GM21515 (cell line): Measurements from ENCODE around the gene AGO3.

Experiments used
- ATAC-seq: cut with Tn5 transposase; IDR thresholded peaks from one replicate; pipeline ENCODE4 v1.9.1; 2021; ENCODE audit not compliant: unreplicated experiment

AGO3 gene

DNA sequence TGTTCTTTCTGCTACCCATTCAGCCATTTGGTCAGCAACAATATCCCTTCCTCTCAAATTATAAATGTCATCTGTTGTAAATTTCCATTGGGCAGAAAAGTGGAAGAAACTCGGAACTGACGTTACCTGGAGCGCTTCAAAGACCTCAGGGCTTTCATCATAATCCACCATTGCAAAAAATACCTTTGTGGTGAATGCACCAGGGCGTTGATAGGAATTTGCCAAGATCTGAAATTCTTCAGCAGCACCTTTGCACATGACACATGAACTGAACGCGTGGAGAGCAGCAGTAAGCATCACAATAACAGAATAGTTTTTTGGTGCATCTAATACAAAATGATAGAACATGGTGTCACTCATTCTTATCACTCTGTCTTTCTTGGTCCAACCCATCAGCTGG lies 149.9 kb downstream of the AGO3 start:
- no peak for ATAC-seq

DNA sequence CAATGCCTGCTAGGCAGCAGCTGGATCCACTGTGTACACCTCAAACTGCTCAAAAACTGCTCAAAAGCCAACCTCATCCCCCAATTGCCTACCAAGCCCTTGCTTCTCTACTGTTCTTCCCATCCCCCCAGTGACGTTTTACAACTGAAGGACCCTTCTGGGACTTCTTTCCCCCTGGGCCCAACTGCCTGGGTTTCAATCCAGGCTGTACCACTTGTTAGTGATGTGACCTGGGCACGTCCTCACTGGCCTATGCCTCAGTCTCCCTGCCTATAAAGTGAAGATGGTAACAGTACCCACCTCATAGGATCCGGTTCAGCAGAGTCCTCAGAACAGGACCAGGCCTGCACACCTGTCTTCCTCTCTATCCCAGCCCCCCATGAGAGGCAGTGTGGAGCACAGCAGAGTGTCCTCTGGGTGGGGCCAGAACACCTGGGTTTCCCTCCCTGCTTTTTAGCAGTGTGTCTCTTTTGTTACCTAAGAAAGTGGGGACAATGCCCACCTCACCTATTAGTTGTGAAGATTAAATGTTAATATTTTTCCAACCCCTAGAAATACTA lies 151.1 kb downstream of the AGO3 start:
- no peak for ATAC-seq

DNA sequence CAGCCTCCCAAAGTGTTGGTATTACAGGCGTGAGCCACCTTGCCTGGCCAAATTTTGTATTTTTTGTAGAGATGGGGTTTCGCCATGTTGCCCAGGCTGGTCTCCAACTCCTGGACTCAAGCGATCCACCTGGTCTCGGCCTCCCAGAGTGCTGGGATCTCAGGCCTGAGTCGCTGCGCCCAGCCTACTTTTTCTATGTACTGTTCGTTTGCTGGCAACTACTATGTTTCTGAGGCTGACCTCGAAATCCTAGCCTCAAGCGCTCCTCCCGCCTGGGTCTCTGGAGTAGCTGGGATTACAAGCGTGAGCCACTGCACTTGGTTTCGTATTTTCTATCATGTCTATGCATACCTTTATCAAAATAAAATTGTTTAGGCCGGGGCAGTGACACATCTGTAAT lies 152.3 kb downstream of the AGO3 start:
- ATAC-seq = no peak

DNA sequence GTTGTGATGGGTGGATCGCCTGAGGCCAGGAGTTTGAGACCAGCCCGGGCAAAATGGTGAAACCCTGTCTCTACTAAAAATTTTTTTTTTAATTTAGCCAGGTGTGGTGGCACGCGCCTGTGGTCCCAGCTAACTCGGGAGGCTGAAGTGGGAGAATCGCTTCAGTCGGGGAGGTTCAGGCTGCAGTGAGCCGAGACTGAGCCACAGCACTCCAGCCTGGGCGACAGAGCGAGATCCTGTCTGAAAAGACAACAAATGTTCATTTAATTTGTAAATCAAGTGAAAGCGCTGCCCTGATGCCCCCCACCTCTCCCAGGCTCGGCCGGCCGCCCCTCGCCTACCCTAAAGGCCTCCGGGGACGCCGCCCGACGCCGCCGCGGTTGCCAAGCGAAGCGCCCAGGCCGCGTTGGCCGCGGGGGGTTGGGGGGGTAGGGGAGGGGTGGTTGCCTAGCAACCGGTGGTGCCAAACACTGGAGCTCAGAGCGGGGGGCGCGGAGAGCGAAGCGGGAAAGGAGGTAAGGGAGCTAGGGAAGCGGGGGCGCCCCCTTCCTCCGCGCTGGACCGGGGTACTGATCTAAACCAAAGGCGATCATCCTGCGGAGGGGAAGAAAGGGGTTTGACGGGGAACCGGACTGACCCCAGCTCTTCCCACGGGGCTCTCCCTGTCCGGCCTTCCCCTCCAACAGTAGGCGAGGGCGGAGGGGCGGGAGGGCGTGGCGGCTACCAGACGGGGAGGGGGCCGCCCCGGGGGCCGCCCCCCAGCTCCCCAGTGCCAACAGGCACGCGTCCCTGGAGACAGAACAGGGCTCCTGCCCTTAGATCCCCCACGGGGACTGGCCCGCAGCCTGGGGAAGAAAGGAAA lies 153.0 kb downstream of the AGO3 start, which contains the start of gene TEKT2:
TEKT2 (plus strand) TSS at position 460 of the 862 bp plus-strand sequence. CDS start 828 bp downstream, outside the sequence.
- no peak for ATAC-seq

DNA sequence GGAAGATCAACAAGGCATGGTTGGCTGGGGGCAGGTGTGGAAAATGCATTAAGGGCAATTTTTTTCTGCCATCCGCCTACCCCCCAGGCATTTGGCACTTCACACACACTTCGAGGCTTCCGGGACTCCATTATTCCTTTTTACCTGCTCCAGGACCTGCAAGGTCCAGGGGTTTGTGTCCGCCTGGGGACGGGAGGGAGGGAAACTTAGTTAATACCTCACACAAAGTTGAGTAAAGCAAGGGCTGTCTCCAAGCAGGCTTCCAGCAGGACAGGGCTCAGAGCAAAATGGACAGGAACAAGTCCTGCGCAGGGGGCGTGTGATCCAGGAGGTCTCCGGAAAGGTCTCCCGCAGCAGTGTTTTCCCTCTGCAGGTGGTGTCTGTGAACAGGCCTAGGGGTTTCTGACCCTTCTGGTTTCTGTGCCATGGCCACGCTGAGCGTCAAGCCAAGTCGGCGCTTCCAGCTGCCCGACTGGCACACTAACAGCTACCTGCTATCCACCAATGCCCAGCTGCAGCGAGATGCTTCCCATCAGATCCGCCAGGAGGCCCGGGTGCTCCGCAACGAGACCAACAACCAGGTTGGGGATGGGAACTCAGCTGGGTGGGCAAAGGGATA lies 153.7 kb downstream of the AGO3 start:
- no peak for ATAC-seq

- ATAC-seq = no peak
Measured at GRCh38 chr1:36085126-36085525, 154.2 kb downstream of the AGO3 start.

- no peak for ATAC-seq
Measured at GRCh38 chr1:36085686-36086526, 155.0 kb downstream of the AGO3 start.

DNA sequence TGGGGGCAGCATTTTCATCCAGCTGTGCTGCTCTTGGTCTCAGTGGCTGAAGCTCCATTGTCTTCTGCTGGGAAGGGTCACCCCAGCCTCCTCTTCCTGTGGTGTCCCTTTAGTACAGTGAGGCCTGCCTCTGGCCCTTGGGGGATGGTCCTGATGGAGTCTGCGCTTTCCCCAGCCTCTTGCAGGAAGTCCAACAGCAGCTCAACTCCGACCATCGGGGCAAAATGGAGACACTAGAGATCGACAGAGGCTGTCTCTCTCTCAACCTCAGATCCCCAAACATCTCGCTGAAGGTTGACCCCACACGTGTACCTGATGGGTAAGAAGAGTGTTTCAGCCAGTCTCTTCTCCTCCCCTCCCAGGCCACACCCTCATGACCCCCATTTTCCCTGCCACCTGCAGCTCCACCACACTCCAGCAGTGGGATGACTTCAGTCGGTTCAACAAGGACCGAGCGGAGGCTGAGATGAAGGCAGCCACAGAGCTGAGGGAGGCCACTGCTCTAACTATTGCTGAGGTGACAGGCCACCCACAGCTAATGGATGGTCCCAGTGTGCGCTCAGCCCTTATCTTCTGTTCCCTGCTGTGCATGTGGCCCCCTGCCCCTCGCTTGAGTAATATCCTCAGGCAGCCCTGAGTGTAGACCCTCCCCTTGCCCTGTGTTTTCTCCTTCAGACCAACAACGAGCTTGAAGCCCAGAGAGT lies 155.8 kb downstream of the AGO3 start:
- no peak for ATAC-seq

GRCh38 chr1:36087233-36088123 lies 156.6 kb downstream of the AGO3 start:
- ATAC-seq = no peak

DNA sequence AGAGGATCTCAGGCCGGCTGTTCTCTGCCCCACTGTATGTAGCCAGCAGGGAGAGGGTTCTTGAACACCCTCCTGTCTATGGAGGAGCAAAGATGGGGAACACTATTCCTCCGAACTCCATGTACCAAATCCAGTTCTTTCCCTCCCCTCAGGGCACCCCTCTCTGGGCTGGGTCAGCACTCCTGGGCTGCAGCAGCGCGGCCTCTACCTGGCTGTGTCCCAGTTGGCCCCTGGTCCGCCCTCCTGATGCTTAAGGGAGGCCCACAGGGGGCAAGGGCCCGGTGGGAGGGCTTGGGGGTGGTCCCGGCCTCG lies 157.3 kb downstream of the AGO3 start:
- ATAC-seq = peak; percentile 1

DNA sequence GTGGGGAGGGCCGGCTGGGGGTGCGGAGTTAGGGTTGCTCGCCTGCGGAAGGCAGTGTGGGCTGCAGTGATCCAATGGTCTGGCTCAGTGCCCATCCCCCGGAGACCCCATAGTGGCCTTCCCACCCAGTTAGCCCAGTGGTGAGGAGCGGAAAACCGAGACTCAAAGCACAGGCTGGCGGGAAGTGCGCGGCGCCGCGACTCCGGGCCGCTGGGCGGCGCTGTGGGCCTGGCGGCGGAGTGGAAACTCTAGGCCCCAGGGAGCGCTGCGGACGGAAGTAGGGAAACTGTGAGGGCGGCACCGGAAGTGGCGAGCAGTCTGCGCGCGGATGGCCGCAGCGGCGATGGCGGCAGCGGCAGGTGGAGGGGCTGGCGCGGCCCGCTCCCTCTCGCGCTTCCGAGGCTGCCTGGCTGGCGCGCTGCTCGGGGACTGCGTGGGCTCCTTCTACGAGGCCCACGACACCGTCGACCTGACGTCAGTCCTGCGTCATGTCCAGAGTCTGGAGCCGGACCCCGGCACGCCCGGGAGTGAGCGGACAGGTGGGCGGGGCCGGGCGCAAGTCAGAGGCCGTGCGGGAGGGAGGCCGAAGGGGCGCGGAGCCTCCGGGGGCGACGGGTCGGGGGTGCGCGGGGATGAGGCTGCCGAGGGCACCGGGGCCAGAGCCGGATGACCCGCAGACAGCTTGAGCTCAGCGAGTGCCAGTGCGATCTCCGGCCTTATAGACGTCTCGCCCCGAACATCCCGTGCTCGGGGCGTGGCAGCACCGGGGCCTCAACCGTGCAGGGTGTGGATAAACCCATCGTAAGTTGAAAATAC lies 157.9 kb downstream of the AGO3 start, which contains the start of gene ADPRS:
ADPRS (plus strand) TSS at position 316 of the 816 bp plus-strand sequence; CDS start at position 329, 13 bp downstream.
- ATAC-seq = peak; percentile 65

DNA sequence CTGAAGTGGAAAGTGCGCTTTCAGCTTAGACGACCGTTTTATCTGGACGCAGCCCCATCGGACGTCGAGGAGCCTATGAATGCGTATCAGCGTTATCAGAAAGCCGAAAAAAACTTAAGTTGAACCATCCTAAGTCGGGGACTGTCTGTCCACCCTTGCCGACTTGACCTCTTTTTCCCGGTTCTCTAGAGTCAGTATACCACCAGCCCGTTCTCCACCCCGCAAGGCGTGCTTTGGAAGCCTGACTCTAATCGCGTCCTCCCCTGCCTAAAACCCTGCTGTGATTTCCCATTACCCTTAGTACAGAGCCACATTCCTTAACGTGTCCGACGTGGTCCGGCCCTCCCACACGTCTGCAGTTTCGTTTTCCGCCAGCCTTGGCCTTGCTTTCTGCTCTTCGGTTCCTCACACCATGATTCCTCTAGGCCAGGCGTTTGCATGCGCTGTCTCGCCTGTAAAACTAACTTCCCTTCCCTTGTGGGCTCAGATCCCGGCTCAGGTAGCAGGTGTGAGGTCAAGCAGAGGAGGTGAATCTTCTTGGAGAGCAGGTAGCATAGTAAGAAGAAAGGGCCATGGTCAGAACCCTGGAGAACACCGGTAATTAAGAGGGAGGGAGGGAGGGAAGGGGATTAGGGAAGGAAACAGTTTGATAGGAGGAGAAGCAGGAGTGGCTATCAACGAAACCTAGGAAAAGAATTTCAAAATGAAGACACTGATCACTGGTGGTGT lies 158.7 kb downstream of the AGO3 start:
- peak; percentile 11 for ATAC-seq

GRCh38 chr1:36091141-36091540 lies 160.2 kb downstream of the AGO3 start:
- ATAC-seq = no peak

- no peak for ATAC-seq
Measured at GRCh38 chr1:36091698-36092097, 160.8 kb downstream of the AGO3 start.

GRCh38 chr1:36092166-36092797 lies 161.4 kb downstream of the AGO3 start:
- ATAC-seq = no peak

DNA sequence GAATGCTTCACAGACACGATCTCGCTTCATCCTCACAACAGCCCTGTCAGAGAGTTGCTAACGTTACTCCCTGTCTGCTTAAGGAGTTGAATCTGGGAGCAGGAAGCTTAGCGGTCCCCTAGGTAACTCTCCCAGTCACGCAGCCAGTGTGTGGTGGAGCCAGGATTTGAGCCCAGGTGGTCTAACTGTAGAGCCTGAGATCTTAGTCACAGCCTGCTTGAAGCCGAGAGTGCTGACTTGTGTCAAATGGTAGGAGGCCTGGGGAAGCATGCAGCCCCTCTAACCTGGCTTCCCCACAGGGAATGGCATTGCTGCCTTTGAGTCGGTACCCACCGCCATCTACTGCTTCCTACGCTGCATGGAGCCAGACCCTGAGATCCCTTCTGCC lies 161.9 kb downstream of the AGO3 start:
- no peak for ATAC-seq

DNA sequence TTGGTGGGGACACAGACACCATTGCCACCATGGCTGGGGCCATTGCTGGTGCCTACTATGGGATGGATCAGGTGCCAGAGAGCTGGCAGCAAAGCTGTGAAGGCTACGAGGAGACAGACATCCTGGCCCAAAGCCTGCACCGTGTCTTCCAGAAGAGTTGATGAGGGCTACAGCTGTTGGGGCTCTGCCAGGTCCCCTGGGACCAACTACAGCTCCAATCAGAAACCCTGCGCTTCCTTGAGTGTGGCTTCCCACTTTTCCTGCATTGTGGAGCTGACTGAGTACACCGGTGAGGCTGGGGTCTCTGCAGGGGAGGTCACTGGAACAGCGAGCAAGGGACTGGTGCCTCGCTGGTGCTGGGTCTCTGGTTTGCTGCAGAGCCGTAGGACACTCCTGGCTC lies 162.3 kb downstream of the AGO3 start:
- ATAC-seq = no peak

DNA sequence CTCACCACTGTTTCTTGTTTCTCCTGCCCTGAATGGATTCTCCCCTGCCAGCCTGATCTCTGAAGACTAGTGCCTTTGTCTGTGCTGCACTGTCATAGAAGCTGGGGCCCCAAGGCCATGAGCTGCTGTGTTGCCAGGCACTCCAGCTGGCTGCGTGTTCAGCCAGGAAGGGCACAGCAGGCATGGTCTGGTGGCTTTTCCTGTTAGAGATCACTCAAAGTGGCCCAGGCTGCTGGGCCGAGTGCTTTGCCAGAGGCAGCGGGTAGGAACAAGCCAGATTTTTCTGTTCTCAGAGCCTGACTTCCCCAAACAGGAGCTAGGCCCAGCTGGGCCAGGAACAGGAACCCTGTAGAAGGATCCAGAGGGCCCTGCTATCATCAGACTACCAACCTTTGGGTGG lies 163.0 kb downstream of the AGO3 start:
- ATAC-seq = no peak
